HepG2 (cell line): ENCODE measurements around the gene ZBP1. TPM values are rescaled to one million over a fixed set of nuclear protein-coding genes. Genes with fewer than 3 reads are reported as not detected.

Experiments
- HNRNPH1 ChIP-seq: fragments of 200-400 bp; formaldehyde crosslinking; optimal IDR thresholded peaks from 2 replicates; pipeline ENCODE3; 2017; ENCODE audit warnings: mild to moderate bottlenecking, low read depth, low read length
- MED1 ChIP-seq: sonication (generic); formaldehyde crosslinking; IDR thresholded peaks from 2 replicates; pipeline ENCODE4 v1.4.0; 2020; ENCODE audit warnings: missing genetic modification reagents
- PHF20 ChIP-seq: sonication (generic); formaldehyde crosslinking; IDR thresholded peaks from 2 replicates; pipeline ENCODE4 v1.5.0; 2020; ENCODE audit warnings: mild to moderate bottlenecking, missing genetic modification reagents
- PPARG ChIP-seq: conservative IDR thresholded peaks from 2 replicates; pipeline ENCODE4 v1.6.1; 2016; ENCODE audit warnings: missing biosample characterization, missing genetic modification reagents
- TEAD3 ChIP-seq: optimal IDR thresholded peaks from 2 replicates; pipeline ENCODE3; 2016; ENCODE audit warnings: borderline replicate concordance
- THAP11 ChIP-seq: IDR thresholded peaks from 2 replicates; pipeline ENCODE4 v1.6.1; 2016; ENCODE audit warnings: missing biosample characterization, missing genetic modification reagents
- XBP1 ChIP-seq: sonication (generic); formaldehyde crosslinking; IDR thresholded peaks from 2 replicates; pipeline ENCODE4 v1.5.0; 2020; ENCODE audit warnings: missing genetic modification reagents
- ZEB1 ChIP-seq: IDR thresholded peaks from 2 replicates; pipeline ENCODE4 v1.6.1; 2012; ENCODE audit warnings: mild to moderate bottlenecking, low read depth, inconsistent platforms; ENCODE audit not compliant: insufficient replicate concordance
- ZNF263 ChIP-seq: sonication (generic); formaldehyde crosslinking; IDR thresholded peaks from 2 replicates; pipeline ENCODE4 v1.4.0; 2020; ENCODE audit warnings: missing genetic modification reagents
- ZNF30 ChIP-seq: sonication (generic); formaldehyde crosslinking; IDR thresholded peaks from 2 replicates; pipeline ENCODE4 v1.5.0; 2020; ENCODE audit warnings: mild to moderate bottlenecking, missing genetic modification reagents
- ZNF670 ChIP-seq: sonication (generic); formaldehyde crosslinking; IDR thresholded peaks from 2 replicates; pipeline ENCODE4 v1.8.0; 2022; ENCODE audit warnings: mild to moderate bottlenecking, missing genetic modification reagents, borderline replicate concordance
- polyA plus RNA-seq, 8 experiments: library from polyadenylated mRNA; depleted of rRNA in 3 of 8; stranded (reverse) in 7 of 8; unstranded in 1 of 8; fragments of >200 nt; fragmentation: Illumina TruSeq in 4 of 8; extraction: Trizol in 4 of 8; gene quantifications; 2 replicates each; pipeline versions ENCODE4 v1.2.1 to v1.2.3, GENCODE V29; 2011 to 2016; ENCODE audit warnings: low read depth in 4 of 8, missing spikeins in 1 of 8, mixed read lengths in 1 of 8; ENCODE audit not compliant: insufficient read depth in 1 of 8
- total RNA-seq, 5 experiments: library from RNA; depleted of rRNA; stranded (reverse); fragments of >200 nt; fragmentation: Illumina TruSeq; extraction: Trizol; gene quantifications; 2 replicates each; pipeline ENCODE4 v1.2.3, GENCODE V29; 2016; ENCODE audit warnings: low read depth in 1 of 5
- TF ChIP-seq, protein P1 (sequence below): sonication (generic); formaldehyde crosslinking; IDR thresholded peaks from 2 replicates; pipeline ENCODE4 v1.4.0; 2020; ENCODE audit warnings: missing genetic modification reagents, borderline replicate concordance
- TF ChIP-seq, protein P2 (sequence below): sonication (generic); formaldehyde crosslinking; IDR thresholded peaks from 2 replicates; pipeline ENCODE4 v1.4.0; 2020; ENCODE audit warnings: mild to moderate bottlenecking, missing genetic modification reagents
- TF ChIP-seq, protein P3 (sequence below): sonication (generic); formaldehyde crosslinking; IDR thresholded peaks from 2 replicates; pipeline ENCODE4 v1.4.0; 2020; ENCODE audit warnings: mild to moderate bottlenecking, missing genetic modification reagents
- TF ChIP-seq, protein P4 (sequence below): sonication (generic); formaldehyde crosslinking; IDR thresholded peaks from 2 replicates; pipeline ENCODE4 v1.4.0; 2020; ENCODE audit warnings: missing genetic modification reagents, borderline replicate concordance

ZBP1 gene
- total and polyA plus RNA-seq, 2 of the 13 experiments (the other 11 are each of a cell fraction or from before 2014, with no cell fraction given) = not detected

DNA sequence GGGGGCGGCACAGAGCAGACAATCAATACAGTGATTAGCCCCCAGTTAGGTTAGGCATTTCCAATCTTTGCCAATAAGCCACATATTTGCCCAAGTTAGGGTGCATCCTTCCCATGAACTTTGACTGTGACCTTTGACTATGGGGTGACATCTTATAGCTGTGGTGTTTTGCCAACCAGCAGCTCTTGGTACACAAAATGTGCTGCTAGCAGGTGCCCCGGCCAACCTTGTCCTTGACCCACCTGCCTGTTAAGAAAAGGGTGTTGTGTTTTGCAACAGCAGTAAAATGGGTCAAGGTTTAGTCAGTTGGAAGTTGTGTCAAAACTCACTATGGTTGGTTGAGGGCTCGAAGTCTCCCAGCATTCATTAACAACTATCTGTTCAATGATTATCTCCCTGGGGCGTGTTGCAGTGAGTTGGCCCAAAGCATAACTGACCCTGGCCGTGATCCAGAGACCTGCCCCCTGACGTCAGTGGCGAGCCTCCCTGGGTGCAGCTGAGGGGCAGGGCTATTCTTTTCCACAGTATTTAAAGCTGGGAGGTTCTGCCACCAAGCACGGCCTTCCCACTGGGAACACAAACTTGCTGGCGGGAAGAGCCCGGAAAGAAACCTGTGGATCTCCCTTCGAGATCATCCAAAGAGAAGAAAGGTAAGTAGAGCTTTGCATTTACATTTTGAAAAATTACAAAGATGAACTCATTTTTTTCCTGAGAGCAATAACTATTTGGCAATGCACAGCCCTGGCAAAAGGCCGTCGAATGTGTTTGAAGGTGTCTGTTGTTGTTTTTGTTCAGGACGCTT lies 59.5 kb downstream of the ZBP1 start, which contains the start of gene PCK1 (continued):
- TF ChIP-seq, protein P1, sequence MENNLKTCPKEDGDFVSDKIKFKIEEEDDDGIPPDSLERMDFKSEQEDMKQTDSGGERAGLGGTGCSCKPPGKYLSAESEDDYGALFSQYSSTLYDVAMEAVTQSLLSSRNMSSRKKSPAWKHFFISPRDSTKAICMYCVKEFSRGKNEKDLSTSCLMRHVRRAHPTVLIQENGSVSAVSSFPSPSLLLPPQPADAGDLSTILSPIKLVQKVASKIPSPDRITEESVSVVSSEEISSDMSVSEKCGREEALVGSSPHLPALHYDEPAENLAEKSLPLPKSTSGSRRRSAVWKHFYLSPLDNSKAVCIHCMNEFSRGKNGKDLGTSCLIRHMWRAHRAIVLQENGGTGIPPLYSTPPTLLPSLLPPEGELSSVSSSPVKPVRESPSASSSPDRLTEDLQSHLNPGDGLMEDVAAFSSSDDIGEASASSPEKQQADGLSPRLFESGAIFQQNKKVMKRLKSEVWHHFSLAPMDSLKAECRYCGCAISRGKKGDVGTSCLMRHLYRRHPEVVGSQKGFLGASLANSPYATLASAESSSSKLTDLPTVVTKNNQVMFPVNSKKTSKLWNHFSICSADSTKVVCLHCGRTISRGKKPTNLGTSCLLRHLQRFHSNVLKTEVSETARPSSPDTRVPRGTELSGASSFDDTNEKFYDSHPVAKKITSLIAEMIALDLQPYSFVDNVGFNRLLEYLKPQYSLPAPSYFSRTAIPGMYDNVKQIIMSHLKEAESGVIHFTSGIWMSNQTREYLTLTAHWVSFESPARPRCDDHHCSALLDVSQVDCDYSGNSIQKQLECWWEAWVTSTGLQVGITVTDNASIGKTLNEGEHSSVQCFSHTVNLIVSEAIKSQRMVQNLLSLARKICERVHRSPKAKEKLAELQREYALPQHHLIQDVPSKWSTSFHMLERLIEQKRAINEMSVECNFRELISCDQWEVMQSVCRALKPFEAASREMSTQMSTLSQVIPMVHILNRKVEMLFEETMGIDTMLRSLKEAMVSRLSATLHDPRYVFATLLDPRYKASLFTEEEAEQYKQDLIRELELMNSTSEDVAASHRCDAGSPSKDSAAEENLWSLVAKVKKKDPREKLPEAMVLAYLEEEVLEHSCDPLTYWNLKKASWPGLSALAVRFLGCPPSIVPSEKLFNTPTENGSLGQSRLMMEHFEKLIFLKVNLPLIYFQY = peak; percentile 90; the same call in 1 of the 2 replicates
- peak; percentile 32; the same call in 1 of the 2 replicates for TF ChIP-seq XBP1
- peak; percentile 97 for TF ChIP-seq MED1 (CRISPR knock-in tag)
- TF ChIP-seq, protein P2, sequence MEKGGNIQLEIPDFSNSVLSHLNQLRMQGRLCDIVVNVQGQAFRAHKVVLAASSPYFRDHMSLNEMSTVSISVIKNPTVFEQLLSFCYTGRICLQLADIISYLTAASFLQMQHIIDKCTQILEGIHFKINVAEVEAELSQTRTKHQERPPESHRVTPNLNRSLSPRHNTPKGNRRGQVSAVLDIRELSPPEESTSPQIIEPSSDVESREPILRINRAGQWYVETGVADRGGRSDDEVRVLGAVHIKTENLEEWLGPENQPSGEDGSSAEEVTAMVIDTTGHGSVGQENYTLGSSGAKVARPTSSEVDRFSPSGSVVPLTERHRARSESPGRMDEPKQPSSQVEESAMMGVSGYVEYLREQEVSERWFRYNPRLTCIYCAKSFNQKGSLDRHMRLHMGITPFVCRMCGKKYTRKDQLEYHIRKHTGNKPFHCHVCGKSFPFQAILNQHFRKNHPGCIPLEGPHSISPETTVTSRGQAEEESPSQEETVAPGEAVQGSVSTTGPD (CRISPR knock-in tag) = peak; percentile 94
- TF ChIP-seq TEAD3 (CRISPR knock-in tag) = peak; percentile 77
- TF ChIP-seq ZNF263 = 0 out of 2 replicates have a peak, but pooled peaks have one; percentile 35
- peak; percentile 83 for TF ChIP-seq THAP11
- TF ChIP-seq PHF20 (CRISPR knock-in tag) = 0 out of 2 replicates have a peak, but pooled peaks have one; percentile 17
- no peak for TF ChIP-seq HNRNPH1
- peak; percentile 99 for TF ChIP-seq PPARG
- TF ChIP-seq ZNF670 (CRISPR knock-in tag) = peak; percentile 90; the same call in 1 of the 2 replicates
- TF ChIP-seq, protein P3, sequence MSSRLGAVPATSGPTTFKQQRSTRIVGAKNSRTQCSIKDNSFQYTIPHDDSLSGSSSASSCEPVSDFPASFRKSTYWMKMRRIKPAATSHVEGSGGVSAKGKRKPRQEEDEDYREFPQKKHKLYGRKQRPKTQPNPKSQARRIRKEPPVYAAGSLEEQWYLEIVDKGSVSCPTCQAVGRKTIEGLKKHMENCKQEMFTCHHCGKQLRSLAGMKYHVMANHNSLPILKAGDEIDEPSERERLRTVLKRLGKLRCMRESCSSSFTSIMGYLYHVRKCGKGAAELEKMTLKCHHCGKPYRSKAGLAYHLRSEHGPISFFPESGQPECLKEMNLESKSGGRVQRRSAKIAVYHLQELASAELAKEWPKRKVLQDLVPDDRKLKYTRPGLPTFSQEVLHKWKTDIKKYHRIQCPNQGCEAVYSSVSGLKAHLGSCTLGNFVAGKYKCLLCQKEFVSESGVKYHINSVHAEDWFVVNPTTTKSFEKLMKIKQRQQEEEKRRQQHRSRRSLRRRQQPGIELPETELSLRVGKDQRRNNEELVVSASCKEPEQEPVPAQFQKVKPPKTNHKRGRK = no peak
- peak; percentile 74 for TF ChIP-seq ZNF30 (CRISPR knock-in tag)
- TF ChIP-seq, protein P4, sequence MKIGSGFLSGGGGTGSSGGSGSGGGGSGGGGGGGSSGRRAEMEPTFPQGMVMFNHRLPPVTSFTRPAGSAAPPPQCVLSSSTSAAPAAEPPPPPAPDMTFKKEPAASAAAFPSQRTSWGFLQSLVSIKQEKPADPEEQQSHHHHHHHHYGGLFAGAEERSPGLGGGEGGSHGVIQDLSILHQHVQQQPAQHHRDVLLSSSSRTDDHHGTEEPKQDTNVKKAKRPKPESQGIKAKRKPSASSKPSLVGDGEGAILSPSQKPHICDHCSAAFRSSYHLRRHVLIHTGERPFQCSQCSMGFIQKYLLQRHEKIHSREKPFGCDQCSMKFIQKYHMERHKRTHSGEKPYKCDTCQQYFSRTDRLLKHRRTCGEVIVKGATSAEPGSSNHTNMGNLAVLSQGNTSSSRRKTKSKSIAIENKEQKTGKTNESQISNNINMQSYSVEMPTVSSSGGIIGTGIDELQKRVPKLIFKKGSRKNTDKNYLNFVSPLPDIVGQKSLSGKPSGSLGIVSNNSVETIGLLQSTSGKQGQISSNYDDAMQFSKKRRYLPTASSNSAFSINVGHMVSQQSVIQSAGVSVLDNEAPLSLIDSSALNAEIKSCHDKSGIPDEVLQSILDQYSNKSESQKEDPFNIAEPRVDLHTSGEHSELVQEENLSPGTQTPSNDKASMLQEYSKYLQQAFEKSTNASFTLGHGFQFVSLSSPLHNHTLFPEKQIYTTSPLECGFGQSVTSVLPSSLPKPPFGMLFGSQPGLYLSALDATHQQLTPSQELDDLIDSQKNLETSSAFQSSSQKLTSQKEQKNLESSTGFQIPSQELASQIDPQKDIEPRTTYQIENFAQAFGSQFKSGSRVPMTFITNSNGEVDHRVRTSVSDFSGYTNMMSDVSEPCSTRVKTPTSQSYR (CRISPR knock-in tag) = peak; percentile 74; the same call in 1 of the 2 replicates
- TF ChIP-seq ZEB1 = peak; percentile 92
